DOHH2 (cell line): ENCODE data around the gene SREBF2.
A peak's percentile ranks its signal among the peaks of the same experiment; 100 is the strongest.

Experiments used
- H3F3A ChIP-seq: fragments of 200-600 bp; sonication (generic), shearing (Covaris generic); 2 replicates; pipeline ENCODE4 v1.6.0; 2016; ENCODE audit warnings: antibody characterized with exemption, mild to moderate bottlenecking; ENCODE audit not compliant: control insufficient read depth, insufficient read depth
- H3K27ac ChIP-seq: fragments of 200-600 bp; sonication (generic); 2 replicates; pipeline ENCODE4 v1.5.1; 2014; ENCODE audit warnings: low read depth, mild to moderate bottlenecking, low read length, moderate library complexity
- H3K27me3 ChIP-seq: fragments of 200-600 bp; sonication (generic); 2 replicates; pipeline ENCODE4 v1.6.1; 2014; ENCODE audit warnings: mild to moderate bottlenecking, low read length, mixed read lengths; ENCODE audit not compliant: control insufficient read depth
- H3K36me3 ChIP-seq: fragments of 200-600 bp; sonication (generic); 2 replicates; pipeline ENCODE4 v1.6.1; 2014; ENCODE audit warnings: mild to moderate bottlenecking, low read length, moderate library complexity, mixed read lengths; ENCODE audit not compliant: control insufficient read depth
- H3K4me1 ChIP-seq: fragments of 200-600 bp; sonication (generic); 2 replicates; pipeline ENCODE4 v1.6.1; 2014; ENCODE audit warnings: mild to moderate bottlenecking, low read length, mixed read lengths; ENCODE audit not compliant: control insufficient read depth
- H3K4me2 ChIP-seq: fragments of 200-600 bp; sonication (generic); 2 replicates; pipeline ENCODE4 v1.6.0; 2014; ENCODE audit warnings: mild to moderate bottlenecking, low read length, moderate library complexity
- H3K4me3 ChIP-seq: fragments of 200-600 bp; sonication (generic); 2 replicates; pipeline ENCODE4 v1.5.1; 2014; ENCODE audit warnings: mild to moderate bottlenecking, low read length, mixed read lengths
- H3K79me2 ChIP-seq: fragments of 200-600 bp; sonication (generic); 2 replicates; pipeline ENCODE4 v1.6.1; 2014; ENCODE audit warnings: mild to moderate bottlenecking, low read length, mixed read lengths; ENCODE audit not compliant: control insufficient read depth
- H3K9me2 ChIP-seq: fragments of 200-600 bp; sonication (generic); replicated peaks from 2 replicates; pipeline ENCODE4 v1.6.1; 2014; ENCODE audit warnings: mild to moderate bottlenecking, low read length, mixed read lengths; ENCODE audit not compliant: control insufficient read depth
- H3K9me3 ChIP-seq: fragments of 200-600 bp; sonication (generic); 2 replicates; pipeline ENCODE4 v1.6.1; 2014; ENCODE audit warnings: antibody characterized with exemption, low read length, mixed read lengths; ENCODE audit not compliant: control insufficient read depth, insufficient read depth
- H4K20me1 ChIP-seq: fragments of 200-600 bp; sonication (generic); 2 replicates; pipeline ENCODE4 v1.6.0; 2014; ENCODE audit warnings: low read depth, mild to moderate bottlenecking, antibody characterized with exemption, low read length, moderate library complexity; ENCODE audit not compliant: control insufficient read depth, insufficient read depth
- EZH2phosphoT487 ChIP-seq: fragments of 200-600 bp; sonication (generic); IDR thresholded peaks from 2 replicates; pipeline ENCODE4 v1.6.1; 2017; ENCODE audit warnings: borderline replicate concordance, mild to moderate bottlenecking, antibody characterized with exemption, low read length, moderate library complexity, mixed read lengths
- TF ChIP-seq, protein P1 (sequence below): fragments of 200-600 bp; sonication (generic); IDR thresholded peaks from one replicate; pipeline ENCODE4 v1.5.1; 2014; ENCODE audit warnings: antibody characterized with exemption, mild to moderate bottlenecking, low read depth, low read length; ENCODE audit not compliant: poor library complexity, severe bottlenecking

Gene SREBF2

DNA sequence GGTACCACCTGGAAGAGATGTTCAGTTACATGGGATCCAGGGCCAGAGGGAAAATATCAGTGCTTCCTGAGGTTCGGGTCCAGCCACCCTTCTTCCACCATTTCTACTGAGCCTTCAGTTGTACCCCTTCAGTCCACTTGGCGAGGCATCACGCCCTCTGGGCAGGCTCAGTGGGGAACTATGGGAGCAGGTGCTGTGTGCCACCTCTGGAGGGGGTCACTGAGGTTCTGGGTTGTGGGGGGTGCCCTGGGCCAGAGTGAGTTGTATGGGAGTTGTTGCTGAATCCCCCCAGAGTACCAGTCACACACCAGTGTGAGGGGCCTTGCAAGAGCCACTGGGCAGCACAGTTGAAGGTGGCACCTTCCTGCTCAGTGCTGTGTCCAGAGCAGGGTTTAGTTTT, 2.7 kb upstream of the SREBF2 start:
- no peaks in the 10 kb centered on the region for H4K20me1 ChIP-seq
- peaks cover 34% of the 10 kb centered on the region for H3K79me2 ChIP-seq
- H3K27ac ChIP-seq = peak overlapping the region; percentile 23; the same call in 1 of the 2 replicates
- no peak for TF ChIP-seq EZH2phosphoT487
- TF ChIP-seq, protein P1, sequence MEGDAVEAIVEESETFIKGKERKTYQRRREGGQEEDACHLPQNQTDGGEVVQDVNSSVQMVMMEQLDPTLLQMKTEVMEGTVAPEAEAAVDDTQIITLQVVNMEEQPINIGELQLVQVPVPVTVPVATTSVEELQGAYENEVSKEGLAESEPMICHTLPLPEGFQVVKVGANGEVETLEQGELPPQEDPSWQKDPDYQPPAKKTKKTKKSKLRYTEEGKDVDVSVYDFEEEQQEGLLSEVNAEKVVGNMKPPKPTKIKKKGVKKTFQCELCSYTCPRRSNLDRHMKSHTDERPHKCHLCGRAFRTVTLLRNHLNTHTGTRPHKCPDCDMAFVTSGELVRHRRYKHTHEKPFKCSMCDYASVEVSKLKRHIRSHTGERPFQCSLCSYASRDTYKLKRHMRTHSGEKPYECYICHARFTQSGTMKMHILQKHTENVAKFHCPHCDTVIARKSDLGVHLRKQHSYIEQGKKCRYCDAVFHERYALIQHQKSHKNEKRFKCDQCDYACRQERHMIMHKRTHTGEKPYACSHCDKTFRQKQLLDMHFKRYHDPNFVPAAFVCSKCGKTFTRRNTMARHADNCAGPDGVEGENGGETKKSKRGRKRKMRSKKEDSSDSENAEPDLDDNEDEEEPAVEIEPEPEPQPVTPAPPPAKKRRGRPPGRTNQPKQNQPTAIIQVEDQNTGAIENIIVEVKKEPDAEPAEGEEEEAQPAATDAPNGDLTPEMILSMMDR = peak; percentile 35
- no peaks in the 10 kb centered on the region for H3K27me3 ChIP-seq
- H3F3A ChIP-seq = peaks cover 26% of the 10 kb centered on the region
- H3K9me2 ChIP-seq = no peaks in the 10 kb centered on the region
- H3K36me3 ChIP-seq = peaks cover 40% of the 10 kb centered on the region
- H3K9me3 ChIP-seq = peaks cover 5% of the 10 kb centered on the region; the same call in 1 of the 2 replicates
- H3K4me3 ChIP-seq = no peak overlapping the region
- H3K4me2 ChIP-seq = no peak overlapping the region
- peaks cover 41% of the 10 kb centered on the region for H3K4me1 ChIP-seq

DNA sequence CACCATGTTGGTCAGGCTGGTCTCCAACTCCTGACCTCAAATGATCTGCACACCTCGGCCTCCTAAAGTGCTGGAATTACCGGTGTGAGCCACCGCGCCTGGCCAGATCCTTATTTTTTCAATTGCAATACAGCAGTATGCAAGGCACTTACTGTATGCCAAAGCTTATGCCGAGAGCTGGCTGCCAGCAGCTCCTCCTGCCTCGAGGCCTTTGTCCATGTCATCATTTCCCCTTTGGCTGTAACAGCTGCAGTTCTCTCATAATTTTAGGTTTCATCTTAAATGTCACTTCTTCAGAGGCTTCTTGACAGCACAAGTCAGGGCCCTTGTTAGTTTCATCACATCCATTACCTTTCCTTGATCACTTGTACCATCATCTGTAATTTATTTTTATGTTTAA, 1.5 kb upstream of the SREBF2 start:
- no peaks in the 10 kb centered on the region for H3K27me3 ChIP-seq
- H3K9me2 ChIP-seq = no peaks in the 10 kb centered on the region
- peaks cover 42% of the 10 kb centered on the region for H3K36me3 ChIP-seq
- H3F3A ChIP-seq = peaks cover 26% of the 10 kb centered on the region
- H3K4me3 ChIP-seq = peak overlapping the region; percentile 84
- TF ChIP-seq, protein P1 = no peak
- TF ChIP-seq EZH2phosphoT487 = no peak
- H3K79me2 ChIP-seq = peaks cover 46% of the 10 kb centered on the region
- H3K27ac ChIP-seq = peak overlapping the region; percentile 88
- H3K9me3 ChIP-seq = peaks cover 5% of the 10 kb centered on the region; the same call in 1 of the 2 replicates
- H3K4me2 ChIP-seq = peak overlapping the region; percentile 89
- peaks cover 52% of the 10 kb centered on the region for H3K4me1 ChIP-seq
- peaks cover 10% of the 10 kb centered on the region for H4K20me1 ChIP-seq

DNA sequence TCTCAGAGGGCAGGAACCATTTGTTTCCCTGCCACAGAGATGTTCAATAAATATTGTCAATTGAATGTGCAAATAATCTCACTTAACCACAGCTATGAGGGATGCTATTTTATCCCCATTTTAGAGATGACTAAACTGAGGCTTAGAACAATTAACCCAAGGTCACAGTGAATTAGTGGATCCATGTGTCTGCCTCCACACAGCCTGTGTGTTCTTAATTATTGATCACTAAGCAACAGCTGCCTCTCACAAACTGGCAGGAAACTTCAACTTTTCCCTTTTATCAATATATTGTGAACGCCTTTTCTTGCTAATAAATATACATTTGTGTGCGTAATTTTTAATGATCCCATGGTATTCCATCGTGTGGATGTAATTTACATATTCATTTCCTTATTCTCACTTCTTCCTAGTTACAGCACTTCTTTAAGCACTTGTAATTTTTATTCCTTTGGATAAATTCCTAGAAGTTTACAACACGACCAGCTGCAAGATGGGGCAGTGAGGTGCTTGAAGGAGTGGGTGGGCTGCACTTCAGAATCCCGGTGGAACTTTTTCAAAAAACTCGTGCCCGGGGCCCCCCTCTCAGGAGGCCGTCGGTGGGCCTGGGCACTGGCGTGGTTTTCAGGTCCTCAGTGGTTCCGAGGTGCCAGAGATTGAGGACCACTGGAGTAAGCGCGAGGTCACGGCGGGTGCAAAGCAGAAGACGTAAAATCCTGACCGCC, 915 bp upstream of the SREBF2 start:
- no peak for TF ChIP-seq EZH2phosphoT487
- TF ChIP-seq, protein P1 = no peak
- peak overlapping the region; percentile 88 for H3K27ac ChIP-seq
- H3K79me2 ChIP-seq = peaks cover 52% of the 10 kb centered on the region
- peaks cover 48% of the 10 kb centered on the region for H3K36me3 ChIP-seq
- H3F3A ChIP-seq = peaks cover 26% of the 10 kb centered on the region
- H3K9me2 ChIP-seq = no peaks in the 10 kb centered on the region
- peaks cover 16% of the 10 kb centered on the region for H4K20me1 ChIP-seq
- peaks cover 5% of the 10 kb centered on the region; the same call in 1 of the 2 replicates for H3K9me3 ChIP-seq
- H3K27me3 ChIP-seq = no peaks in the 10 kb centered on the region
- H3K4me1 ChIP-seq = peaks cover 54% of the 10 kb centered on the region
- peak overlapping the region; percentile 89 for H3K4me2 ChIP-seq
- peak overlapping the region; percentile 84 for H3K4me3 ChIP-seq
